GM12865 (cell line): Measurements from ENCODE around the gene KDM2B.

ENCODE experiments used
- DNase-seq: peaks from one replicate; pipeline ENCODE4 v3.0.0; 2010; ENCODE audit warnings: low read depth
- H3K4me3 ChIP-seq: 2 replicates; pipeline ENCODE4 v1.5.1; 2011; ENCODE audit warnings: mild to moderate bottlenecking, low read depth, low read length, control low read depth
- CTCF ChIP-seq: IDR thresholded peaks from 2 replicates; pipeline ENCODE4 v1.5.1; 2011; ENCODE audit warnings: low read length, control low read depth, low read depth, inconsistent platforms; ENCODE audit not compliant: insufficient read depth; ENCODE audit errors: missing control alignments

KDM2B gene

GRCh38 chr12:121511916-121512315 is 68.9 kb downstream of the KDM2B start:
- no peak overlapping the region for H3K4me3 ChIP-seq
- DNase-seq = no peak
- TF ChIP-seq CTCF = no peak

- H3K4me3 ChIP-seq = no peak overlapping the region
- no peak for DNase-seq
- no peak for TF ChIP-seq CTCF
Observed at GRCh38 chr12:121509339-121509738, 71.5 kb downstream of the KDM2B start.

GRCh38 chr12:121508533-121508932 is 72.3 kb downstream of the KDM2B start:
- no peak for TF ChIP-seq CTCF
- H3K4me3 ChIP-seq = no peak overlapping the region
- DNase-seq = no peak

- no peak for DNase-seq
- TF ChIP-seq CTCF = no peak
- no peak overlapping the region for H3K4me3 ChIP-seq
Observed at GRCh38 chr12:121507984-121508383, 72.8 kb downstream of the KDM2B start.

- TF ChIP-seq CTCF = no peak
- no peak for DNase-seq
- H3K4me3 ChIP-seq = no peak overlapping the region
Observed at GRCh38 chr12:121507245-121507644, 73.6 kb downstream of the KDM2B start.

- H3K4me3 ChIP-seq = no peak overlapping the region
- no peak for TF ChIP-seq CTCF
- no peak for DNase-seq
Observed at GRCh38 chr12:121505513-121505912, 75.3 kb downstream of the KDM2B start.

GRCh38 chr12:121504505-121504904 is 76.3 kb downstream of the KDM2B start:
- DNase-seq = no peak
- TF ChIP-seq CTCF = no peak
- no peak overlapping the region for H3K4me3 ChIP-seq
